Measurements from ENCODE around the gene ENPEP.
"Not testable (repeated sequence)": the region's sequence is repeated elsewhere in the genome, so short reads cannot be mapped to it uniquely, and the experiment has no call there.

The ENPEP gene, protein sequence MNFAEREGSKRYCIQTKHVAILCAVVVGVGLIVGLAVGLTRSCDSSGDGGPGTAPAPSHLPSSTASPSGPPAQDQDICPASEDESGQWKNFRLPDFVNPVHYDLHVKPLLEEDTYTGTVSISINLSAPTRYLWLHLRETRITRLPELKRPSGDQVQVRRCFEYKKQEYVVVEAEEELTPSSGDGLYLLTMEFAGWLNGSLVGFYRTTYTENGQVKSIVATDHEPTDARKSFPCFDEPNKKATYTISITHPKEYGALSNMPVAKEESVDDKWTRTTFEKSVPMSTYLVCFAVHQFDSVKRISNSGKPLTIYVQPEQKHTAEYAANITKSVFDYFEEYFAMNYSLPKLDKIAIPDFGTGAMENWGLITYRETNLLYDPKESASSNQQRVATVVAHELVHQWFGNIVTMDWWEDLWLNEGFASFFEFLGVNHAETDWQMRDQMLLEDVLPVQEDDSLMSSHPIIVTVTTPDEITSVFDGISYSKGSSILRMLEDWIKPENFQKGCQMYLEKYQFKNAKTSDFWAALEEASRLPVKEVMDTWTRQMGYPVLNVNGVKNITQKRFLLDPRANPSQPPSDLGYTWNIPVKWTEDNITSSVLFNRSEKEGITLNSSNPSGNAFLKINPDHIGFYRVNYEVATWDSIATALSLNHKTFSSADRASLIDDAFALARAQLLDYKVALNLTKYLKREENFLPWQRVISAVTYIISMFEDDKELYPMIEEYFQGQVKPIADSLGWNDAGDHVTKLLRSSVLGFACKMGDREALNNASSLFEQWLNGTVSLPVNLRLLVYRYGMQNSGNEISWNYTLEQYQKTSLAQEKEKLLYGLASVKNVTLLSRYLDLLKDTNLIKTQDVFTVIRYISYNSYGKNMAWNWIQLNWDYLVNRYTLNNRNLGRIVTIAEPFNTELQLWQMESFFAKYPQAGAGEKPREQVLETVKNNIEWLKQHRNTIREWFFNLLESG

DNA sequence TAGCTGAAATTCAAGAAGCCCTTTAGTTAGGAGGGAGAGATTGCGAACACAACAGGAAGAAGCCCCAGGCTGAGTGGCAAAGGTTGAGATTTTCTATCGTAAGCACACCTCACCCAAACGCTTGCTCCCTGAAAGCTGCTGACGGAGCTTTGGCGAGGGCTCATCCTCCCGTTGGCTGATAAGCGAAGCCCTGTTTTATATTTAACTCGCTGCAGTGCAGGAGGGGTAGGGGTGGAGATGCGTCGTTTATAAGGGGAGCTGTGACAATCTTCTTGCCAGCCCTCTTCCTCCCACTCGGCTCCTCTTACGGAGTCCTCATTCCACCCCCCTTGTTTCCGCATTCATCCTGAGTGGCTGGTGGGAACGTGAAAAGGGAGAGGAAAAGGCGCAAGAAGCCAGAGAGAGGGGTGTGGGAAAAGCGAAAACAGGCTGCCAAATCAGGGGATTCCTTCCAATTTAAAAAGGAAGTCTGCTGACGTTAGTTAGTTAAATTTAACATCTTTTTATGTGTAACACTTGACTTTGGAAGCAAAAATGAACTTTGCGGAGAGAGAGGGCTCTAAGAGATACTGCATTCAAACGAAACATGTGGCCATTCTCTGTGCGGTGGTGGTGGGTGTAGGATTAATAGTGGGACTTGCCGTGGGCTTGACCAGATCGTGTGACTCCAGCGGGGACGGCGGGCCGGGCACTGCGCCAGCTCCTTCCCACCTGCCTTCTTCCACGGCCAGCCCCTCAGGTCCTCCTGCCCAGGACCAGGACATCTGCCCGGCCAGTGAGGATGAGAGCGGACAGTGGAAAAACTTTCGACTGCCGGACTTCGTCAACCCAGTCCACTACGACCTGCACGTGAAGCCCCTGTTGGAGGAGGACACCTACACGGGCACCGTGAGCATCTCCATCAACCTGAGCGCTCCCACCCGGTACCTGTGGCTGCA, at the start of gene ENPEP:
ENPEP (plus strand) TSS at position 275 of the 938 bp plus-strand sequence; CDS start at position 535, 260 bp downstream.
- DNase-seq = no peak

DNA sequence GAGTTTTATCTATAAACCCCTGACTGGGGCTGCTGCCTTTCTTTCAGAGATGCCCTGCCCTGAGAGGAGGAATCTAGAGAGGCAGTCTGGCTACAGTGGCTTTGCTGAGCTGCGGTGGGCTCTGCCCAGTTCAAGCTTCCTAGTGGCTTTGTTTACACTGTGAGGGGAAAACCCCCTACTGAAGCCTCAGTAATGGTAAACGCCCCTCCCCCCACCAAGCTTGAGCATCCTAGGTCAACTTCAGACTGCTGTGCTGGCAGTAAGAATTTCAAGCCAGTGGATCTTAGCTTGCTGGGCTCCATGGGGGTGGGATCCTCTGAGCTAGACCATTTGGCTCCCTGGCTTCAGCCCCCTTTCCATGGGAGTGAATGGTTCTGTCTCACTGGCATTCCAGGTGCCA, 44.1 kb upstream of the ENPEP start:
- not testable (repeated sequence) for DNase-seq

DNA sequence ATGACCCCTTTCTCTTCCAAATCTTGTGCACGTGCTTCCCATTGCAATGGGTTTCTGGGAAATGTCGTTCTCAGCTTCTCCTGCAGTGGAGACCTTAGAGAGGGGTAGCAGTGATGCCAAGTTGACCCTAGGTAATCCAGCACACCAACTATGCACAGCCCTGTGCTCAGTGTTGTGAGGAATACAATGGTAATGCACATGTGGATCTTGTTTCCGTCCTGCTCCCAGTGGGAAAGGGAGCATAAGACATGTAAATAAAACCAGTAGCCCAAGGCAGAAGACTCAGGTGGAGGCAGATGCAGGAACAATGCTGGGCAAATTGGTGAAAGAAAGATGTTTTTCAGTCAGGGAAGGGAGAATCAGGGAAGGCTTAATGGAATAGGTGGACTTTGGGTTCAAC, 38.7 kb upstream of the ENPEP start:
- DNase-seq = not testable (repeated sequence)

DNA sequence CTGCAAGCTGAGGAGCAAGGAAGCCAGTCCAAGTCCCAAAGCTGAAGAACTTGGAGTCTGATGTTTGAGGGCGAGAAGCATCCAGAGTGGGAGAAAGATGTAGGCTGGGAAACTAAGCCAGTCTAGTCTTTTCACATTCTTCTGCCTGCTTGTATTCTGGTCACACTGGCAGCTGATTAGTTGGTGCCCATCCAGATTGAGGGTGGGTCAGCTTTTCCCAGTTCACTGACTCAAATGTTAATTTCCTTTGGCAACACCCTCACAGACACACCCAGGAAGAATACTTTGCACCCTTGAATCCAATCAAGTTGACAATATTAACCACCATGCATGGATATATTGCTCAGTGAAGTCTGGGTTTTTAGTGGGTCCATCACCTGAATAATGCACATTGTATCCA, 36.7 kb upstream of the ENPEP start:
- DNase-seq = not testable (repeated sequence)

DNA sequence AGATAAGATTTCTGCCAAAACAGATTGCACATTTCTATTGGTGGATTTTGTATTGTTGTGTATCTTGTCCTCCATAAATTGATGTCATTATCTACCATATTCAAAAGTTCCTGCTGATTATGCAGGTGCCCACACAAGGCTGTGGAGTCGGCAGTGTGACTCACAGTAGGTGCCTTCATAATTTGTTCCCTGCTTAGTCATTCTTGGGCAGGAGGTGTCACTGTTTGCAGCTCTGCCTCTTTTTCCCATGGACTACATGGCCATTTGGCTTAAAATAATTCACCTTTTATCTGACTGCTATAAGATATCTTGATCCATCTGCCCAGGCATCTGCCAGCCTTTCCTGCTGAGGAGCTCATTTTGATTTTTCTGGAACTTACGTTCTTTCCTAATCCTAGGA, 33.6 kb upstream of the ENPEP start:
- no peak for DNase-seq

DNA sequence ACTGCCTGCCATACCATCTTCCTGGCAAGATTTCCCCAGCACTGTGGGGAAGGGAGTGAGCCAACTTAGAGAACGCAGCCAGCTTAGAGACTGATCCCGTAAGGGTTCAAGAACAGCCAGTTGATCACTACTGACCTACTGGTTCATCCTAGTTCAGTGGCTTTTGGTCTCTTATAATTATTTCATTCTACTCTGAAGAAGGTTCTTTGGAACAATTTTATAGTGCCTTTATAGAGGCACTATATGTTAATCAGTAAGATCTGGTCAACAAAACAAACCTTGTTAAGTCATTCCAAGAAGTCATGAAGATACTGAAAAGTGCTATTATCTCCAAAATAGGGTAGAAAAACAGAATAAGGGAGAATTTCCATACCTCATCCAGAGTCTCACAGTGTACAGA, 33.2 kb upstream of the ENPEP start:
- no peak for DNase-seq

DNA sequence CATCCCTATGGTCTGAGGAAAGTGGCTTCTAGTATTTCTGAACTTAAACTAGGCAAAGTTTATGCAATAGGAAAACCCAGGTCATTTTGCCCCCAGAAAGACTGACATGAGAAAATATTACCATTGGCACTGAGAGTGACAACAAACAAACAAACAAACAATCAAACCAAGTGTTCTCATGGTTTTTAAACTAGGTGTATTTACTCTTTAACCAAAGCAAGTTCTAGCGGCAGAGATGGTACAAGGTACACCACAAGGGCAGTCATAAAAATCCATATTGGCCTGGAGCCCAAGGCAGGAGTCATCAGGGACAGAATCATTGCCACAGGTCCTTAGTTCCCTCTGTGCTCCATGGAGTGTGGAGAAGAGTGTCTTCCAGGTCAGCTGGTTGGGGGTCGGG, 26.0 kb upstream of the ENPEP start:
- no peak for DNase-seq

DNA sequence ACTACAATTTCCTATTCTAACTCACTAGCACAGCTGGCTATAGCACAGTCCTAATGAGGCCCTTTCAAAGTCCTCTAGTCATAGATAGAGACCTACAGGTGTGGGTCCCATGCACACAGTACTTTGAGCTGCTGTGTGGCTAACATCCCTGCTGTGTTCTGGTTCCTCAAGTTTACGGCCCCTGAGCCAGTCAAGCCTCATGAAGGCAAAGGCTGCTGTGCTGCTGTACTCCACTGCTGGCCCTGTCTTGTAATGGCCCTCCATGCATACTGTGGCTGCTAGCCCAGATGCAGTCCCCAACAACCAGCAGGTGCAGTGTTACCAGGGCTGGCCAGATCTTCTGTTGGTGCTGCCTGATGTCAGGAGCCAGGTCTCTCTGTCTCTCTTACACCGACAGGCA, 23.4 kb upstream of the ENPEP start:
- DNase-seq = no peak

DNA sequence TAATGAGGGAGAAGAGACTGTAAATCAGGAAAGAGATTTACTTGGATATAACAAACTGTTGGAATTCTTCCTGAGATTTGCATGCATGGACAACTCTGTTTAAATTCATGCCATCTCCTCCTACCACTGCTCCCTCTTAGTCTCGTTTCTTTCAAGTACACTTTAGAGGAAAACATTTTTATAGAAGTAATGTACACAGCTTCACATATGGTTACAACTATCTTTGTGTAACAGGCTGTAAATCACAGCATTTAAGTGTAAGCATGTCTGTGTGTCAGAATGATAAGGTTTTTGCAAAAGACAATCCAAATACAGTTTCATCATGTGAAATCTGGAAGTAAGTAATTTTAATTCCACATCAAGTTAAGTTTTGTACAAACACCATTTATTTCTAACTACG, 21.5 kb upstream of the ENPEP start:
- no peak for DNase-seq

DNA sequence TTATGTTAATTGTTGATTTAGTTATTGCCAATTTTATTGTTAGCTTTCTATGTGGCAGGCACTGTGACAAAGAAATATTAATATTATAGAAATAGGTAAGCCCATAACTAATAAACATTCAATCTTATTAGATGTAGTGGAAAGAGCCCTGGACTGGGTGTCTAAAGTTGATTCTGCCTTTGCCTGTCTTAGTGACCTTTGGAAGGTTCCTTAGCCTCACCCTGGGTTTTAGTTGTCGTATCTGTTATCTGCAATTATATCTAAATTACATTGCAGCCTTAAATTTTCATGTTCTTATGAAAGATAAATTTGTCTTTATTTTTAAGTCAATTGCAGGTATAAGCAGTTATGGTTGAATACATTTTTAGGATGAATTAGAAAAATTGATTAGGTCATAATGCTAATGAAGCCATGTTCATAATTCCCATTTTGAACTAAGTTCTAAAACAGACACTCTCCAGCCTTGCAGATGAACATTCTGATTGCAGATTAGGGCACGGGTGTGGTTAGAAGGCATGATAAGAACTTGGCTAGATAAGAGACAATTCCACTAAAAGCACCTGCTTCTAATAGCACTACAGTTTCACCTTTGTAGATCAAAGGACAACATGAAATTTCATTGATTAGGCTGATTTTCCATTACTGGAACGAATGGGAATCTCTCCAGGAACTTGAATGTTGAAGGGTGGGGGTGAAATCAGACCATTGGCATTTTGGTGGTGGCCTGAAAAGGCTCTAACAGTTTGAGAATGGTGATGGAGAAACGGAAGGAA, 17.3 kb upstream of the ENPEP start:
- DNase-seq = no peak

DNA sequence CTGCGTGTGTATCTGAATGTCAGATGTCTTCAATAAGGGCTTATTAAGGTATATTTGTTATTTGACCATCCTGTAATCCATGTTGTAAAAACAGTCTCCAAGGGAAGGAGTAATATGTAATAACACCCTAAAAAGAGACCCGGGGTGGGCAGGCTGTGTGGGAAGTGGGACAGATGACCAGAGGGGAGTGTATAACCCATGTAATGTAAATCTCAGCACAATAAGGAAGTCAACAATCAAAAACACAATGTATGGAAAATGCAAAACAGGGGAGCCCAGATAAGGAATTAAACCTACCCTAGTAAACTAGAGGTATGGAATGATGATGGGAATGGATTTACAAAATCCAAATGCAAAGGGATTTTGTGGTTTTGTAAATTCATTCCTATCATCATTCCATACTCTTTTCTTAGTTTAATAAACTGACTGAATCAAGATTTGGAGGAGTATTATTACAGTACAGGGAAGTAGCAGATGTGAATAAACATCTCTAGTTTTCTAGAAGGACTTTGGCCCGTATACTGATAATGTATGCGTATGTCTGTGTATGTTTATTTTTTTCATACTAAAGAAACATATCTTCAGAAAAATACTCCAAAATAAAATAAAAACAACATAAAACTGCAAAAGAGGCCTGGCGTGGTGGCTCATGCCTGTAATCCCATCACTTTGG, 15.7 kb upstream of the ENPEP start:
- DNase-seq = no peak

DNA sequence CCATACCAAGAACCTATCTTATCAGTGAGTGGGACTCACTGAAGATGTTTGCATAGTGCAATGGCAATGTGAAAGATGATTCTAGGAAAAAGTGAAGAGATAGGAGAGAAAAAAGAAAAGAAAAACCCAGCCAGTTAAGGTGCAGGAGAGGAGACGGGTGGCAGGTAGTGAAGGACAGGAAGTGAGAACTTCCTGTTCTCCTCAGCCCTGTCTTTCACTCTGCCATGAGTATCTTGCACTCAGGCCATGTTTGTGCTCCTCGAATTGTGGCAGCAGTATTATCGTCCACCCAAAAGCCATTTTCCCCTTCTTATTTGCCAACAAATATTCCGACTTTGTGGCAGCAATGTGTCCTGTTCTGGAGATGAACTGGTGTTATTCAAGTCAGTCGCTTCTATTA, 8.6 kb upstream of the ENPEP start:
- no peak for DNase-seq

DNA sequence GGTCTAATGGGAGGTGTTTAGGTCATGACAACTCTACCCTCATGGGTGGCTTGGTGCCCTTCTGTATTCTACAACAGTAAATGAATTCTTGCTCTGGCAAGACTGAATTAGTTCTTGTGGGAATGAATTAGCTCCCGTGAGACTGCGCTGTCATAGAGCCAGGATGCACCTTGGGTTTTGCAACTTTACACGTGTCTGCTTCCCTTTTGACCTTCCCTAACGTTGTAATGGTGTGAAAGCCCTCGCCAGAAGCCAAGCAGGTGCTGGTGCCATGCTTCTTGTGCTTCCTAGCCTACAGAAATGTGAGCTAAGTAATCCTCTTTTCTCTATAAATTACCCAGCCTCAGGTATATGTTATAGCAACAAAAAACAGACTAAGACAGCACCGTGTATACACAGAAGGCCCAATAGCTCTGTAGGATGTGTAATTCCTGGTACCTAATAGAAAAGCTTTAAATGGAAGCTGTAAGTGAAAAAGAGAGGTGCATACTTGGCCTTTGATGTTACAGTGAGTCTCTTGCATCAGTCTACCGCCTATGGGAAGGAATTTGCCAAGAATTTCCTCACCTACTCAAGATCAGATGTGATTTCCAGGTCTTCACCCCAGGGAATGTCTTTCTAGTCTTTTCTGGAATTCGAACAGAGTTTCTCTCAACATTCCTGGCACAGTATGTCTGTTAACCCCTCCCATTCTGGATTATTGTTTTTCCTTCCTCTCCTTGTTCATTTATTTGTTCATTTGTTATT, 3.2 kb upstream of the ENPEP start:
- no peak for DNase-seq

DNA sequence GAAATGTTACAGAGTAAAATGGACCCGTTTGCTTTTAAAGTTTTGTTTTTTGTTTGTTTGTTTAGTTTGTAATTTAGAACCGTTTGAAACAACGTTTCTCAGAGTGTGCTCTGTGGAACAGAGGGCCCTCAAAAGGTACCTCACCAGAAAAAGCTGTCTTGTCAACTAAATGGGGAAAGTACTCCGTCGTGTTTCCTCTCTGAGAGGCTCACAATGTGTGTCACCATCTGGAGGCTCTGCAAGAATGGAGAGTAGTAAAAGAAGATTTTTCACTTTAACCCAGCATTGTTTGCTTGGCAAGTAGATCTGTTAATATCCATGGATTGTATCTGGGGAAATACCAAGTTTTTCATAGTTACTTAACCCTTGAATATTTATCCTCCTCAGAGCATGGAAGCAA, 1.5 kb upstream of the ENPEP start:
- no peak for DNase-seq

DNA sequence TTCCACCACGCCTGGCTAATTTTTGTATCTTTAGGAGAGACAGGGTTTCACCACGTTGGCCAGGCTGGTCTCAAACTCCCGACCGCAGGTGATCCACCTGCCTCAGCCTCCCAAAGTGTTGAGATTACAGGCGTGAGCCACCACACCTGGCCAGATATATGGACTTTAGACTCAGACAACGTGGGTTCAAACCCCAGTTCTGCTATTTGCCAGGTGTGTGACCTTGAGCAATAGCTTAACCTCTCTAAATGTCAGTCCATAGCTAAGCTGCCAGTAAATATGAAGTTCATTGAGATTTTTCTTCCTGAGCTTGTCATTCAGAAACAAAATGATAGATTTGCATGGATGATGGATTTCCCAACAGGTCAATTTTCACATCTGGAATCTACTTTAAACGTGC, 875 bp upstream of the ENPEP start:
- not testable (repeated sequence) for DNase-seq

DNA sequence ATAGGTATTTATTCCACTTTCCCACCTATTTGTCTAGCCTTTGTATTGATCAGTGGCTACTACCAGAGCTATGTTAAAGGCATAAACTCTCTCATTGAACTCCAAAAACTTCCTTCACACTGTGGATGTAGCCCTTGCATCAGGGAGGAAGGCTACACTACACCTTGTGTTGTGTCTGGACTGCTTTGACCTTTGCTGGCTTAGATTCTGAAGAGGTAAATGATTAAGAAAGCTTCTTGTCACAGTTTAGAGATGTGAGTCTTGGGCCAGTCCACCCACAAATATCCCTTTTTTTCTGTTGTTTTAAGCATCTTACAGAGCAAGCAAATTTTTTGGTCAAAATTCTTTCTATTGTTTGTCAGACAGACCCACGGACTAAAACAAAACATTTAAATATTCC, 1.9 kb downstream of the ENPEP start:
- DNase-seq = no peak

DNA sequence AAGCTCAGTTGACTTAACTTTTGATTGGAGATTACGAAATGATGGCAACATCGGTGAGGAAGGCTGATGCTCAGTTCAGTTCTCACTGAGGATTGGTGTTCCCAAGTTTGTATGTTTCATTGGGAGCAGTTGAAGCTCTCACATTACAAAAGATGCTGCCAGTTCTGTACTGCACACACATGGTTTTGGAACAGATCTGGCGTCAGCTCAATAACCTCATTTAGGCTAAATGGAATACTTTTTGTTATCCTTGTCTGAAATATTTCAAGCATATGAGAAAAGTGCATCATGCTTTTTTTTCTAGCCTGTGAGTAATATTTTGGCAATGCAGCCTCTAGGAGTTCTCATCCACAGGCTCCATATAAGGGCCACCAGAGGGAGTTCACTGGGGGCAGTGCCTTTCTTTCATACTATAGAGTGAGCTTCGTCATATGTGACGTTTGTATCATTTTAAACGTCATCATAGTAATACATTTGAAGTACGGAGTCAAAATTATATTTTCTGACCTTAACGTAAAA, 4.1 kb downstream of the ENPEP start:
- no peak for DNase-seq

DNA sequence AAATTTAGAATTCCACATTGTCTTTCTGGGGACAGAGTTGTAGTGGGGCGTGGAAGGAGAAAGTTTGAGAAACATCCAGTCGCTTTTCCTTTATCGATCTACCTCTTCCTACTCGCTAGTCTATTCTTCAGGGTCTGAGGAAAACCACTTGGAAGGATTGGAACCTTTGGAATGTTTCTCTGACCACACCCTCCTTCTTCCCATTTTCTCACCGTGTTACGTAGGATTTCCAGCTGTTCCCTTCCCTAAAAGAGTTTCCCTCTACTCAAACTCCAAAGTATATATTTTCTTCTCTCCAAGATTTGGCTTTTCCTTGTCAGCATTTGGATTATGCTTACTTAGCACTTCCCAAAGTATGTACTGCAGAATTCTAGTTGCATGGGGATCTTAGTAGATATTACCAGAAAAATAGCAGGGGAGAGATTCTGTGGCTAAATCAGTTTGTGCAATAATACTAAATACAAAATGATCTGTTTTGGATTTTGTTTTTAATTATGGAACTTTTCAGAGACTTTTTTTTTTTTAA, 4.9 kb downstream of the ENPEP start:
- no peak for DNase-seq

DNA sequence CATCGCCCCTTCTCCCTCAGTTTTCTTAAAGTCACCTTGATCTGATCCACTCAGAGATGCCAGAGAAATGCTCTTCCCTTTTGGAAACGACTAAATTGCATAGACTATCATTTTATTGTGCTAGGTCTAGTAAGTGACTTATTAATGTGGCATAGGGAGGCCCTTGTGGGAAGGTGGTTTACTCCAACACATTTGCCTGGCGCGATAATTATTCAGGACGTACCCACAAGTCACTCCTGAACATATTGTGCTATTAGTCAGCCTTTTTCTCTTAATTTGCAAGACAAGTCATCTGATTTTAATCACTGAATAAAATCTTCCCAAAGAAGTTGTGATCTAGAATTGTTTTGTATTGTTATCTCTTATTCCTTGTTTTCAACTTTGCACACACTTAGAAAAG, 7.6 kb downstream of the ENPEP start:
- no peak for DNase-seq

DNA sequence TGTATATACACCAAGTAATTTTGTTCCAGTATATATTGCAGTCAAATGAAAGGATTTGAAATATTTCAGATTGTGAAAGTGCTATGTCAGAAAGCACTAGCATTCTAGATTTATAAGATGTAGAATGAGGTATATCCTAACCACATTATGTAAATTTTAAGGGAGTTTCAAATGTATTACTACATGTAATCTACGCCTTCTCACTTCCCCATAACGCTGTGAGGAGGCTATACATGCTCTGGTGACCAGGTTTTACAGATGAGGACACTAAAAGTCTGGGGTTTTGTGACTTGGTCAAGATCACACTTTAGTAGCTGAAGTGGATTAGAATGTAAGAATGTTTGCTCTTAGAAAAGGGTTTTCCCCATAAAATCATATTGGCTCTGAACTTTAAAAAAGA, 8.1 kb downstream of the ENPEP start:
- DNase-seq = no peak
